Smooth muscle cell (in vitro differentiated cells): Measurements from ENCODE around the gene RNPEPL1. TPM values are rescaled to one million over a fixed set of nuclear protein-coding genes. Genes with fewer than 3 reads are reported as not detected.

Experiments used
- DNase-seq: peaks from one replicate; lab custom pipeline; 2025; ENCODE audit not compliant: unreplicated experiment; lab: John Stamatoyannopoulos, UW
- H2AFZ ChIP-seq: fragments of 200-600 bp; sonication (generic); 2 replicates; pipeline ENCODE4 v1.6.0; 2016; ENCODE audit warnings: antibody characterized with exemption, low read depth, mild to moderate bottlenecking
- H3F3A ChIP-seq: fragments of 200-600 bp; sonication (generic); 2 replicates; pipeline ENCODE4 v1.6.0; 2017; ENCODE audit warnings: antibody characterized with exemption, low read depth
- H3K27ac ChIP-seq: fragments of 200-600 bp; sonication (generic); 2 replicates; pipeline ENCODE4 v1.5.1; 2016; ENCODE audit warnings: low read depth, mild to moderate bottlenecking
- H3K27me3 ChIP-seq: fragments of 200-600 bp; sonication (generic); 2 replicates; pipeline ENCODE4 v1.6.1; 2016; ENCODE audit warnings: low read depth, mild to moderate bottlenecking
- H3K36me3 ChIP-seq: fragments of 200-600 bp; sonication (generic); 2 replicates; pipeline ENCODE4 v1.5.1; 2016; ENCODE audit warnings: low read depth
- H3K4me1 ChIP-seq: fragments of 200-600 bp; sonication (generic); 2 replicates; pipeline ENCODE4 v1.5.1; 2016; ENCODE audit warnings: low read depth
- H3K4me2 ChIP-seq: fragments of 200-600 bp; sonication (generic); 2 replicates; pipeline ENCODE4 v1.6.0; 2016; ENCODE audit warnings: mild to moderate bottlenecking
- H3K4me3 ChIP-seq: fragments of 200-600 bp; sonication (generic); 2 replicates; pipeline ENCODE4 v1.5.1; 2016; ENCODE audit warnings: mild to moderate bottlenecking
- H3K79me2 ChIP-seq: fragments of 200-600 bp; sonication (generic); 2 replicates; pipeline ENCODE4 v1.6.0; 2016; ENCODE audit warnings: low read depth, mild to moderate bottlenecking
- H3K9ac ChIP-seq: fragments of 200-600 bp; sonication (generic); 2 replicates; pipeline ENCODE4 v1.6.0; 2016; ENCODE audit warnings: low read depth
- H3K9me3 ChIP-seq: fragments of 200-600 bp; sonication (generic); replicated peaks from 2 replicates; pipeline ENCODE4 v1.5.1; 2016; ENCODE audit warnings: low read depth
- H4K20me1 ChIP-seq: fragments of 200-600 bp; sonication (generic); 2 replicates; pipeline ENCODE4 v1.6.0; 2016; ENCODE audit warnings: low read depth
- CTCF ChIP-seq: fragments of 200-600 bp; sonication (generic); IDR thresholded peaks from 2 replicates; pipeline ENCODE4 v1.5.1; 2017; ENCODE audit warnings: borderline replicate concordance, mild to moderate bottlenecking, antibody characterized with exemption; ENCODE audit not compliant: insufficient read depth, poor library complexity, severe bottlenecking
- WGBS: methylation state at CpG from one replicate; pipeline ENCODE4 v1.1.7; 2016; ENCODE audit warnings: low lambda C conversion rate; 5-methylcytosine and 5-hydroxymethylcytosine counted together
- polyA plus RNA-seq: library from polyadenylated mRNA; unstranded; fragments of >200 nt; fragmentation: Nextera tagmentation; extraction: Ambion mirVana; gene quantifications from 2 replicates; pipeline ENCODE4 v1.2.1, GENCODE V29; 2016
- total RNA-seq: library from RNA; depleted of rRNA; stranded (reverse); fragments of >200 nt; gene quantifications from 2 replicates; pipeline ENCODE4 v1.2.3, GENCODE V29; 2014

RNPEPL1 gene, protein sequence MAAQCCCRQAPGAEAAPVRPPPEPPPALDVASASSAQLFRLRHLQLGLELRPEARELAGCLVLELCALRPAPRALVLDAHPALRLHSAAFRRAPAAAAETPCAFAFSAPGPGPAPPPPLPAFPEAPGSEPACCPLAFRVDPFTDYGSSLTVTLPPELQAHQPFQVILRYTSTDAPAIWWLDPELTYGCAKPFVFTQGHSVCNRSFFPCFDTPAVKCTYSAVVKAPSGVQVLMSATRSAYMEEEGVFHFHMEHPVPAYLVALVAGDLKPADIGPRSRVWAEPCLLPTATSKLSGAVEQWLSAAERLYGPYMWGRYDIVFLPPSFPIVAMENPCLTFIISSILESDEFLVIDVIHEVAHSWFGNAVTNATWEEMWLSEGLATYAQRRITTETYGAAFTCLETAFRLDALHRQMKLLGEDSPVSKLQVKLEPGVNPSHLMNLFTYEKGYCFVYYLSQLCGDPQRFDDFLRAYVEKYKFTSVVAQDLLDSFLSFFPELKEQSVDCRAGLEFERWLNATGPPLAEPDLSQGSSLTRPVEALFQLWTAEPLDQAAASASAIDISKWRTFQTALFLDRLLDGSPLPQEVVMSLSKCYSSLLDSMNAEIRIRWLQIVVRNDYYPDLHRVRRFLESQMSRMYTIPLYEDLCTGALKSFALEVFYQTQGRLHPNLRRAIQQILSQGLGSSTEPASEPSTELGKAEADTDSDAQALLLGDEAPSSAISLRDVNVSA
- 13.5 and 15.3 TPM in 2 replicates for total RNA-seq
- polyA plus RNA-seq = 40.9 and 48.3 TPM in 2 replicates

DNA sequence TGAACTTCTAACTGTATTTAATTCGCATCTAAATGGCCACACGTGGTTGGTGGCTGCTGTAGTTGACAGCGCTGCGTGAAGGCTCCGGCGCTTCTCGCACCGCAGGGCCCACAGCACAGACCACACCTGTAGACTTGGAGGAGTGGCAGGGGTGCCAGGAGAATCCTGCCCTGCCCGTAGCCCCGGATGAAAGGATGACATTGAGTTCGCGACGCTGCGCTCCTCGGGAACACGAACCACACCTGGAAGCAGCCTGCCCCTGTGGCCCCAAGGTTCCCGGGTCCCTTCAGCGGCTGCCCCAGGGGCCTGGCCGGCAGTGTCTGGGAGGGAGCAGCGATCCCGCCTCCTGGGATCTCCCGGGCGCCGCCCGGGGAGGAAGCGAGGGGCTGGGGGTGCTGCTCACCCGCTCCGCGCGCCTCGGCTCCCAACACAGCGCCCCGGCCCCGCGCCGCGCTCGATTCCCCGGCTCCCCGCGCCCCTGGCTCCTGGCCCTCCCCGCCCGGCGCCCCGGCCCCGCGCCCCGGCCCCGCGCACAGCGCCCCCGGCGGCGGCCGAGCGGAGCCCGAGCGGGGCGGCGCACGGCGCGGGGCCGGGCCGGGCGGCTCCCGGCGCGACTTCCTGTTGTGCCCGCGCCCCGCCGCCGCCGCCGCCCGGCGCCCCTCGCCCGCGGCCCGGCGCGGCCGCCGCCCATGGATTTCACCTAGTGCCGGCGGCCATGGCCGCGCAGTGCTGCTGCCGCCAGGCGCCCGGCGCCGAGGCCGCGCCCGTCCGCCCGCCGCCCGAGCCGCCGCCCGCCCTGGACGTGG, at the start of gene RNPEPL1:
Gene RNPEPL1 (plus strand): TSS at position 613 of the 806 bp plus-strand sequence. CDS start 103 bp downstream, at position 716.
- peak within 1 kb of the TSS; percentile 68 for H3K4me3 ChIP-seq
- H3K9ac ChIP-seq = peak within 1 kb of the TSS; percentile 79
- H3K4me2 ChIP-seq = peak within 1 kb of the TSS; percentile 98
- DNase-seq = no peak
- no peaks in the 10 kb centered on the region for H3K79me2 ChIP-seq
- no peaks in the 10 kb centered on the region for H3K36me3 ChIP-seq
- H3K9me3 ChIP-seq = no peaks in the 10 kb centered on the region
- H4K20me1 ChIP-seq = peaks cover 8% of the 10 kb centered on the region
- TF ChIP-seq CTCF = no peak
- peaks cover 9% of the 10 kb centered on the region for H3F3A ChIP-seq
- H3K27ac ChIP-seq = no peak within 1 kb of the TSS
- WGBS = 4% methylated on average over 26 of the region's 106 CpGs
- H2AFZ ChIP-seq = peak within 1 kb of the TSS; percentile 87
- no peaks in the 10 kb centered on the region for H3K27me3 ChIP-seq
- peaks cover 11% of the 10 kb centered on the region for H3K4me1 ChIP-seq

DNA sequence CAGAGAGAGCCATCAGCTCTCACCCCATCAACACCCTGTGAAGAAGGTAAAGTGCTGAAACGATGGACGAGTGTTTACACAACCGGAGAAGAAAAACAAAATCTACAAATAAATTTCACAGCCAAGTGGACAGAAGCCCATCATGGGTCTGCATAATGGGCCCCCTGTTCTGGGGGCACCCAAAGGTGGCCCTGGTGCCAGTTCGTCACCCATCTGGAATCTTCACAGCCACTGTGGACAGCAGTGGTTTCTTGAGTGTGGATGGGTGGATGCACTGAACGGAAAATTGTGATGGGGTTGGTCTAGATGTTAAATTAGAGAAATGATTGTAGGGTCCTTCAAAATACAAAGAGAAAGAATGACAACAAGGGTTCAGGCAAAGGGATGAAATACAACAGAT, 49.3 kb upstream of the RNPEPL1 start:
- H2AFZ ChIP-seq = no peak overlapping the region
- no peaks in the 10 kb centered on the region for H4K20me1 ChIP-seq
- H3K36me3 ChIP-seq = no peaks in the 10 kb centered on the region
- TF ChIP-seq CTCF = no peak
- no peaks in the 10 kb centered on the region for H3F3A ChIP-seq
- H3K9ac ChIP-seq = no peak overlapping the region
- no peak for DNase-seq
- H3K79me2 ChIP-seq = no peaks in the 10 kb centered on the region
- H3K27me3 ChIP-seq = peaks cover 10% of the 10 kb centered on the region
- H3K27ac ChIP-seq = no peak overlapping the region
- WGBS = 98% methylated on average over 5 of the region's 5 CpGs
- no peak overlapping the region for H3K4me2 ChIP-seq
- no peak overlapping the region for H3K4me3 ChIP-seq
- H3K4me1 ChIP-seq = no peaks in the 10 kb centered on the region
- no peaks in the 10 kb centered on the region for H3K9me3 ChIP-seq

GRCh38 chr2:240519396-240520129, 48.7 kb upstream of the RNPEPL1 start:
- Histone ChIP-seq H3F3A (no peaks in the 10 kb centered on the region), H3K9ac (no peak overlapping the region), H3K27me3 (peaks cover 10% of the 10 kb centered on the region), H3K36me3 (no peaks in the 10 kb centered on the region), H3K9me3 (no peaks in the 10 kb centered on the region), H3K79me2 (no peaks in the 10 kb centered on the region), H4K20me1 (no peaks in the 10 kb centered on the region), H3K4me2 (peak overlapping the region; percentile 36), H3K27ac (no peak overlapping the region), H2AFZ (no peak overlapping the region), H3K4me3 (no peak overlapping the region), H3K4me1 (no peaks in the 10 kb centered on the region)
- TF ChIP-seq CTCF = no peak
- WGBS = 62% methylated on average over 25 of the region's 25 CpGs
- no peak for DNase-seq
